T-cell (primary cell): ENCODE measurements around the gene DNAH8. TPM values are rescaled to one million over a fixed set of nuclear protein-coding genes. Genes with fewer than 3 reads are reported as not detected.

Source experiments
- ATAC-seq, 4 experiments: fragments of 200-7000 bp in 3 of 4; fragments of 150-1000 bp in 1 of 4; cut with Tn5 transposase; replicated peaks in 1 of 4; 1 replicate in 3 of 4; 2 replicates in 1 of 4; pipeline ENCODE4 v1.10.0; 2021; ENCODE audit warnings: moderate library complexity in 3 of 4, mild to moderate bottlenecking in 2 of 4, moderate number of reproducible peaks in 1 of 4
- CTCF ChIA-PET, 2 donors: fragments of 300-600 bp; sonication (Branson Sonifier 250); formaldehyde crosslinking; loops; one replicate each; lab custom pipeline; 2022; ENCODE audit warnings: antibody characterized with exemption in 2 of 2; lab: Charles Lee
- POLR2A ChIA-PET, 2 donors: fragments of 300-600 bp; sonication (Branson Sonifier 250); formaldehyde crosslinking; loops; one replicate each; lab custom pipeline; 2022; ENCODE audit warnings: antibody characterized with exemption in 2 of 2; lab: Charles Lee
- DNase-seq, 35 experiments: peaks; one replicate each; pipeline versions ENCODE4 v3.0.0 to v3.0.0-alpha.2; 2013 to 2023
- H3K27ac ChIP-seq: one replicate; pipeline ENCODE4 v1.5.1; 2013; ENCODE audit warnings: low read length
- H3K27me3 ChIP-seq, 2 experiments: replicated peaks in 1 of 2; 1 replicate in 1 of 2; 2 replicates in 1 of 2; pipeline versions ENCODE4 v1.6.1 to v1.7.0; 2013; ENCODE audit warnings: low read length in 1 of 2, mixed read lengths in 1 of 2; ENCODE audit not compliant: control insufficient read depth in 2 of 2, insufficient read depth in 2 of 2; ENCODE audit errors: extremely low read depth in 1 of 2
- H3K36me3 ChIP-seq, 2 donors: 1 replicate in 1 of 2; 2 replicates in 1 of 2; pipeline versions ENCODE4 v1.6.1 to v1.7.0; 2013; ENCODE audit warnings: low read length in 1 of 2; ENCODE audit not compliant: control insufficient read depth in 2 of 2, insufficient read depth in 1 of 2; ENCODE audit errors: extremely low read depth in 1 of 2
- H3K4me1 ChIP-seq, 2 experiments: 1 replicate in 1 of 2; 2 replicates in 1 of 2; pipeline versions ENCODE4 v1.6.1 to v1.7.0; 2013; ENCODE audit warnings: low read length in 2 of 2, mixed read lengths in 1 of 2; ENCODE audit not compliant: insufficient read depth in 2 of 2, control insufficient read depth in 1 of 2; ENCODE audit errors: extremely low read depth in 1 of 2
- H3K4me3 ChIP-seq, 2 donors: 1 replicate in 1 of 2; 2 replicates in 1 of 2; pipeline versions ENCODE4 v1.5.1 to v1.7.0; 2013; ENCODE audit warnings: mild to moderate bottlenecking in 2 of 2, low read length in 1 of 2, moderate library complexity in 1 of 2; ENCODE audit not compliant: control insufficient read depth in 1 of 2; ENCODE audit errors: extremely low read depth in 1 of 2
- H3K9me3 ChIP-seq: 2 replicates; pipeline ENCODE4 v1.7.0; 2013
- H3K27ac Mint-ChIP-seq, 2 donors: one replicate each; pipeline ENCODE4 v1.8.0; 2020 to 2021; ENCODE audit warnings: mild to moderate bottlenecking in 2 of 2, mixed read lengths in 2 of 2
- H3K27me3 Mint-ChIP-seq, 2 donors: one replicate each; pipeline ENCODE4 v1.8.0; 2021 to 2022; ENCODE audit warnings: mixed read lengths in 2 of 2
- H3K36me3 Mint-ChIP-seq: one replicate; pipeline ENCODE4 v1.8.0; 2021; ENCODE audit warnings: mixed read lengths
- H3K4me1 Mint-ChIP-seq, 3 donors: one replicate each; pipeline ENCODE4 v1.8.0; 2020 to 2022; ENCODE audit warnings: mixed read lengths in 3 of 3, mild to moderate bottlenecking in 1 of 3
- H3K4me3 Mint-ChIP-seq, 3 donors: one replicate each; pipeline ENCODE4 v1.8.0; 2020 to 2022; ENCODE audit warnings: mild to moderate bottlenecking in 3 of 3, mixed read lengths in 3 of 3, moderate library complexity in 3 of 3
- H3K9me3 Mint-ChIP-seq, 3 donors: one replicate each; pipeline ENCODE4 v1.8.0; 2020 to 2022; ENCODE audit warnings: mixed read lengths in 3 of 3
- WGBS: methylation state at CpG from one replicate; pipeline ENCODE4 v1.1.5; 2013; ENCODE audit warnings: missing lambda C conversion rate; ENCODE audit not compliant: insufficient coverage; 5-methylcytosine and 5-hydroxymethylcytosine counted together
- total RNA-seq, 35 experiments: library from RNA in 6 of 35; stranded (reverse) in 6 of 35; fragments of 120-200 nt in 1 of 35; gene quantifications; one replicate each; pipeline versions ENCODE4 v1.2.1 to v1.2.4 and lab custom pipeline; 2013 to 2026

Gene DNAH8
- total RNA-seq, 5 donors from 2014 or later (not counting 1 experiment from before 2014, with no cell fraction given) = 0.03 to 0.12 (median 0.08) TPM; not detected in 1

DNA sequence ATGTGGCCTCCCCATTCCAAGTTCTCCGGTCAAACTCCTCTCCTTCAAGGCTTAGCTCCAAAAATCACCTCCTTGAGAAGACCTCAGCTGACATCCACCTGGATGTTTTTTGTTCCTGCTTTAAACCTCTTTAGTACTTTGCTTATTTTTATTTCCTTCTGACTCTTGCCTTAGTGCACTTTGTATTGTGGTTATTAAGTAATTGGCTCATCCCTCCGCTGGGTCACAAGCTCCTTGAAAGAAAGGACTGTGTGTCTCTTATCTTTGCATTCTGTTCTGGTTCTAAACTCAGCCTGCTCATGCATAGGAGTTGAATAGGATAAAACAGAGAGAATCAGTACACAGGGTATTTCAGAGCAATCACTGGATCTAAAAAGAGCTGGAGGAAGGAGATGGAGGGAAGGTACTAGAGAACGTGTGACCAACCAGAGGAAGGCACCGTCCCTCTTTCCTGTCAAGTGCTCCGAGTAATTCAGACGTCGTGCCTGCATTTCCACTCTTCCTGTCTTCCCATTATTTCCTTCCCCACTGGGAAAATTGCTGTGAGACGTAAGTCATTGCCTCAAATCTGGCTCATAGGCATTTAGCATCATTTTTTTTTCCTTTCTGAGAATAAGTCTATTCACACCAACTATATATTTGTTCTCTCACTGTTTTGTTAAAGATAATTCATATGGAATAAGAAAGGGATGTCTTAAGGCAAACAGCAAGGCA is 273.8 kb downstream of the DNAH8 start:
- no peaks in the 10 kb centered on the region for H3K9me3 ChIP-seq
- ATAC-seq (no peak), DNase-seq (no peak)
- Mint-ChIP-seq H3K27ac (no peak overlapping the region), H3K36me3 (no peaks in the 10 kb centered on the region), H3K4me1 (no peaks in the 10 kb centered on the region), H3K4me3 (no peak overlapping the region), H3K9me3 (no peaks in the 10 kb centered on the region), H3K27me3 (peaks cover 6 to 14% of the 10 kb centered on the region in 2 donors)
- H3K4me3 ChIP-seq = no peak overlapping the region
- H3K36me3 ChIP-seq = no peaks in the 10 kb centered on the region
- no peak overlapping the region for H3K27ac ChIP-seq
- POLR2A ChIA-PET = no interaction called here
- no peaks in the 10 kb centered on the region for H3K4me1 ChIP-seq
- 53% methylated on average over 6 of the region's 8 CpGs for WGBS
- H3K27me3 ChIP-seq = peaks cover 2 to 9% of the 10 kb centered on the region in 2 experiments
- CTCF ChIA-PET = no interaction called here

DNA sequence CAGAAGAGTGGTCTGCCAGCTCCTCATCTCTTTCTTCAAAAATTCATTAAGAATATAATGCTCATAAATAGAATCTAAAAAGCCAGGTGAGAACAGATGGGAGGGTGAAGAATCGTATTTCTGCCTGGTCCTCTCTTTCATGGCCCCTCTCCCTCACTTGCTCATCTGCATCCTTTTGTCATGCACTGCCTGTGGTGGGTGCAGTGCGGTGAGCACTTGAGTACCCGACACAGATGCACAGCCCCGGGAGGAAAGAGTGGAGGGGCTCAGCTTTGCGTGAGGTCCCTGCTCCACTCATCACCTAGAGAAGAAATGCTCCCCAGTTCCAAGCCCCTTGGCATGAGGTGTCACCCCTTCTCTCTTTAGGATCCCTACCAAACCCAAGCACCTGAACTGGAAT is 275.4 kb downstream of the DNAH8 start:
- Mint-ChIP-seq H3K4me3 (no peak overlapping the region), H3K36me3 (no peaks in the 10 kb centered on the region), H3K4me1 (no peaks in the 10 kb centered on the region), H3K9me3 (no peaks in the 10 kb centered on the region), H3K27me3 (peaks cover 13 to 14% of the 10 kb centered on the region in 2 donors), H3K27ac (no peak overlapping the region)
- DNase-seq = no peak
- H3K4me3 ChIP-seq = no peak overlapping the region
- 100% methylated on average over 1 of the region's 5 CpGs for WGBS
- no peak overlapping the region for H3K27ac ChIP-seq
- no peaks in the 10 kb centered on the region for H3K4me1 ChIP-seq
- POLR2A ChIA-PET = no interaction called here
- no peaks in the 10 kb centered on the region for H3K36me3 ChIP-seq
- no peak for ATAC-seq
- peaks cover 2 to 6% of the 10 kb centered on the region in 2 experiments for H3K27me3 ChIP-seq
- CTCF ChIA-PET = no interaction called here
- H3K9me3 ChIP-seq = no peaks in the 10 kb centered on the region

DNA sequence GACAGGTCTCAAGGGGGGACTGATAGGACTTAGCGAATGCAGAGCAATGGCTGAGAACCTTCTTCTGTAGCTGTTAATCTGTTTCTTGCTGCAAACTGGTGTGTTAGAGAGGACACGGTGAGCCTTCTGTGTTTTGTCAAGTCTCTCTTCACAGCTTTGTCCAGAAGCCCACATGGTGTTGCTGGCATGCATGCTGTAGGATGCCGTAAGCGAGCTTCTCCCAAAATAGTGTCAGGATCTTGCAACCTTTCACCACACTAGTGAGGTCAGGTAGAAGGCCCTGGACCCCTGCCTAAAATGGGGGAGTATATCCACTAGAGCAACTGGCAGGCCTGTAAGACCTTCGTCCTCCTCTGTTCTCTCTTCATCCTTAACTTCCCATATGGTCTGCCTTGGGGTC is 281.6 kb downstream of the DNAH8 start:
- Histone ChIP-seq H3K4me1 (no peaks in the 10 kb centered on the region), H3K27ac (no peak overlapping the region), H3K36me3 (no peaks in the 10 kb centered on the region), H3K27me3 (peaks cover 8 to 13% of the 10 kb centered on the region in 2 experiments), H3K4me3 (no peak overlapping the region), H3K9me3 (no peaks in the 10 kb centered on the region)
- peaks cover 42 to 46% of the 10 kb centered on the region in 2 donors for H3K27me3 Mint-ChIP-seq
- no peaks in the 10 kb centered on the region for H3K4me1 Mint-ChIP-seq
- CTCF ChIA-PET = interaction anchor here (0.8 to 2.9 kb wide), 4 partner anchors 306 to 314 kb away, joined by 3 to 11 read pairs (median 6); no protein-coding TSS in a partner anchor
- no peak overlapping the region for H3K4me3 Mint-ChIP-seq
- ATAC-seq (no peak), DNase-seq (no peak)
- no peak overlapping the region for H3K27ac Mint-ChIP-seq
- no peaks in the 10 kb centered on the region for H3K36me3 Mint-ChIP-seq
- POLR2A ChIA-PET = no interaction called here
- no peaks in the 10 kb centered on the region for H3K9me3 Mint-ChIP-seq
- 45% methylated on average over 3 of the region's 5 CpGs for WGBS

DNA sequence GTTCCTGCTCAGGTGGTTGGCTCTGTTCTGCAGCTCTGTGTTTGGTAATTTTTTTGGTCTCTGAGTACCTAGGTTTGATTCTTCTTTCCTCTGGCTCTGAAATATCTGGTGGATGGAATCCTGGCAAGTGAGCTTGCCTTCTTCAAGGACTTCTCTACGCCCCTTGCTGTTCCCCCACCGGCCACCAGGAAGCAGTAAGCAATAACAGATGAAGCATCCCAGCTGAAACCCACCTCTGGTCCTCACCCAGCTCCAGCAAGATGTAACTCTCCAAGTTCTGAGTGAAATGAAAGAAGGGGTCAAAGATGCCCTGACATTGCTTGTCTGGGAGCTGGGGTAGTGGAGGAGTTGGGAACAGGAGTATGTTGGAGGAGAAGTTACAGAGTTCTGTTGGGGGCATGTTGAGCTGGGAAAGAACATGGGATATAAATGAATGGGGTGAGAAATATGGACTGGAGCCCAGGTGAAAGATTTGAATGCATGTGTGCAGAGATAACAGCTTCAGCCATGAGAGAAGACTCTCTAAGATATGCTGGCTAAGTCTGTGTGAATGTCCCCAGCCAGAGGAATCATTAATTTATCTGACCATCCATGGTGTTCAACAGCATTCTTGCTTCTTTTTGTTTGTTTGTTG is 282.1 kb downstream of the DNAH8 start:
- H3K9me3 ChIP-seq = no peaks in the 10 kb centered on the region
- no peak overlapping the region for H3K4me3 ChIP-seq
- no peak overlapping the region for H3K4me3 Mint-ChIP-seq
- no peaks in the 10 kb centered on the region for H3K36me3 Mint-ChIP-seq
- peaks cover 10 to 13% of the 10 kb centered on the region in 2 experiments for H3K27me3 ChIP-seq
- H3K27me3 Mint-ChIP-seq = peaks cover 43 to 49% of the 10 kb centered on the region in 2 donors
- no peak overlapping the region for H3K27ac Mint-ChIP-seq
- CTCF ChIA-PET = interaction anchor here (0.8 to 2.9 kb wide), 5 partner anchors 305 to 313 kb away, joined by 3 to 11 read pairs (median 4); no protein-coding TSS in a partner anchor
- no peaks in the 10 kb centered on the region for H3K9me3 Mint-ChIP-seq
- H3K4me1 Mint-ChIP-seq = no peaks in the 10 kb centered on the region
- WGBS = no CpG with 5 or more reads among the region's 2 CpGs
- no peak for ATAC-seq
- H3K27ac ChIP-seq = no peak overlapping the region
- H3K36me3 ChIP-seq = no peaks in the 10 kb centered on the region
- DNase-seq = peak in 22 of 35 experiments; percentile 2 to 44 (median 12)
- H3K4me1 ChIP-seq = no peaks in the 10 kb centered on the region
- POLR2A ChIA-PET = no interaction called here

DNA sequence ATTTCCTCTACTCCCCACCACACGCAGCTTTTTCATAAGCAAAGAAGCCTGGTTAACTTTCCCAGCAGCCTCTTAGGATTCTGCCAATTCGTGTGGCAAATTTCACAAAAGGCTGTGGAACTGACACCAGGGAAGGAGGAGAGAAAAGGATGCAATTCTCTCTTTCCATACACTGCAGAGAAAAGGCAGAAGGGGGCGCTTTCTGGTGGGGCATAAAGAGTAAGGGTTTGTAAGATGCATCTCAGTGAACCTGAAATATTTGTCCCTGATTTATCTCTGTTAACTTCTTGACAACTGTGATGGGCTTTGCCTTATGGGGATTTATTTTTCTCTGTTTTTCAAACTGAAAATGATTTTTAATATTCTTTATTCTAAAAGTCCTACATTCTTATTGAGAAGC is 288.0 kb downstream of the DNAH8 start:
- Histone ChIP-seq H3K36me3 (no peaks in the 10 kb centered on the region), H3K27ac (no peak overlapping the region), H3K4me1 (no peaks in the 10 kb centered on the region), H3K9me3 (no peaks in the 10 kb centered on the region), H3K27me3 (peaks cover 9 to 16% of the 10 kb centered on the region in 2 experiments), H3K4me3 (no peak overlapping the region)
- DNase-seq (peak in 1 of 35 experiments; percentile 3), ATAC-seq (no peak)
- CTCF ChIA-PET = no interaction called here
- Mint-ChIP-seq H3K4me1 (no peaks in the 10 kb centered on the region), H3K36me3 (no peaks in the 10 kb centered on the region), H3K27me3 (peaks cover 34 to 38% of the 10 kb centered on the region in 2 donors), H3K4me3 (no peak overlapping the region), H3K27ac (no peak overlapping the region), H3K9me3 (no peaks in the 10 kb centered on the region)
- WGBS = no CpG with 5 or more reads among the region's 3 CpGs
- POLR2A ChIA-PET = no interaction called here

DNA sequence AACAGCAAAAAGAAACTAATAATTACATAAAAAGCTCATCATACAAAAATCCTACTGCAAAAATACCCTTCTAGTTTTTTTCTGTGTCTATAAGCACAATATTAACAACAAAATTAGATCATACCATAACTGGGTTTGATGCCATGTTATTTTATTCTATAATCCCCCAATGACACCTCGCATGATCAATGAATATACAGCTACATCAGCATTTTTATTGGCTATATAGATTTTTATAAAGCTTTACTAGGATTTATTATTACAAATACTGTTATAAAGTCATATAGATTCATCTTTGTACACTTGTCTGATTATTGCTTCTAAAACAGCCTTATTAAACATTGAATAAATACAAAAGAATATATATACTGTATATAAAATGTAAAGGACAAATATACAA is 288.4 kb downstream of the DNAH8 start:
- DNase-seq (no peak), ATAC-seq (no peak)
- Histone ChIP-seq H3K27me3 (peaks cover 9 to 16% of the 10 kb centered on the region in 2 experiments), H3K9me3 (no peaks in the 10 kb centered on the region), H3K27ac (no peak overlapping the region), H3K4me3 (no peak overlapping the region), H3K4me1 (no peaks in the 10 kb centered on the region), H3K36me3 (no peaks in the 10 kb centered on the region)
- no peak overlapping the region for H3K4me3 Mint-ChIP-seq
- H3K9me3 Mint-ChIP-seq = no peaks in the 10 kb centered on the region
- no CpG with 5 or more reads among the region's 1 CpG for WGBS
- no peaks in the 10 kb centered on the region for H3K4me1 Mint-ChIP-seq
- no peak overlapping the region for H3K27ac Mint-ChIP-seq
- H3K36me3 Mint-ChIP-seq = no peaks in the 10 kb centered on the region
- H3K27me3 Mint-ChIP-seq = peaks cover 38 to 42% of the 10 kb centered on the region in 2 donors
- ChIA-PET CTCF (no interaction called here), POLR2A (no interaction called here)
